Measurements from ENCODE around the gene ZEB1.
"Not testable (repeated sequence)": the region's sequence is repeated elsewhere in the genome, so short reads cannot be mapped to it uniquely, and the experiment has no call there.

The ZEB1 gene

DNA sequence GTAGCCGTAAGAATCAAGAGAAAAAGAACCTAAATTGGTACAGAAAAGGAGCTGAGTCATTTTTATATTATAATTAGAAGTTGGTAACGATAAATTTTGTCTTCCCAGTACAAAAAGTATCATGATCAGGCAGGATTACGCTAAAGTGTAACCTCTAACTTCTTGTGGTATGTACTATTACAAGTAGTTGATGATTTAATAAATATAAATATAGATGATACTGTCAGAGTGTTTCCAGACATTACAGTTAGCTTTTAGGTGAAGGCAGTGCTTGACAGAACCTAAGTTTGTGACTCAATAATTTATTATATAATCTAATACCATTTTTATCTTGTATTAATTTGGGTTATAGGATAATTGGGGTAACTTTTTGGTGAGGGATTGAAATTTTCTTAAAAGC is 53.4 kb downstream of the ZEB1 start:
- DNase-seq, result no peak

DNA sequence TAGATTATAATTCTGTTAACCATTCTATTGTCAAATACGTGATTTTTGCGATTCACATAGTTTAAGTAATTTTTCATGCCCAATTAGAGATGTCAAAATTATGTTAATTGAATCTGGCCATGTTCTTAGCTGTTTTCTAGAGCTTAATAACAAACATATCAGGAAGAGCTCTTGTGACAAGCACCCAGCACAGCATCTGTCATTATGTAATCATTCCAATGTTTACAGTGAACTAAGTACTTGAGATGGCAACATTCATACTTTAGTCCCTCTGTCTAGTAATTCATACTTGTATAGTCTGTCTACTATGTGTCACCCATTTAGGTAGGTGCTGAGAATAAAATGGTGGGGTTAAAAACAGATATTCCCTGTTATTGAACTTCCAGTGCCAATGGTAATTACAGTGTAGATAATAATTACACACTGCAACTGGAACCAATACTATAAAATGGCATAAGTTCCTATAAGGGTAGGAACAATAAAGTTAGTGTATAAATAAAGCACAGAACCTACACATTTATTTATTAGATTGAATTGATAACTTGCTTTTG is 55.2 kb downstream of the ZEB1 start:
- no peak for DNase-seq

- DNase-seq, result no peak
Observed at GRCh38 chr10:31381171-31381570, 62.2 kb downstream of the ZEB1 start.

DNA sequence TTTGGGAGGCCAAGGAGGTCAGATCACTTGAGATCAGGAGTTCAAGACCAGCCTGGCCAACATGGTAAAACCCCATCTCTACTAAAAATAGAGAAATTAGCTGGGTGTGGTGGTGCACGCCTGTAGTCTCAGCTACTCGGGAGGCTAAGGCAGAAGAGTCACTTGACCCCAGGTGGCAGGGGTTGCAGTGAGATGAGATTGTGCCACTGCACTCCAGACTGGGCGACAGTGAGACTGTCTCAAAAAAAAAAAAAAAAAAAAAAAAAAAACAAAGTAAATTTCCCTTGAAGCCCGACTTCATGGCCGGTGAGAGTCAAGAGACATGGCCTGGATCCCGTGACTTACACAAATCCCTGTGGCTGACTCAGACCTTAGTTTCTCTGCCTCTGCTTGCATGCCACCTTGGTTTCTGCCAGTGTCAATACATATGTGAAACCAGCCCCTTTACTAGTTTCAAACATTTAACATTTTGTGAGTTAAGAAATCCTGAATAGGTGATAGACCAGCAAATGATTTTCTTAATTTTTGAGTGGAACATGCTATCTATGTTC is 62.8 kb downstream of the ZEB1 start:
- no peak for DNase-seq

DNA sequence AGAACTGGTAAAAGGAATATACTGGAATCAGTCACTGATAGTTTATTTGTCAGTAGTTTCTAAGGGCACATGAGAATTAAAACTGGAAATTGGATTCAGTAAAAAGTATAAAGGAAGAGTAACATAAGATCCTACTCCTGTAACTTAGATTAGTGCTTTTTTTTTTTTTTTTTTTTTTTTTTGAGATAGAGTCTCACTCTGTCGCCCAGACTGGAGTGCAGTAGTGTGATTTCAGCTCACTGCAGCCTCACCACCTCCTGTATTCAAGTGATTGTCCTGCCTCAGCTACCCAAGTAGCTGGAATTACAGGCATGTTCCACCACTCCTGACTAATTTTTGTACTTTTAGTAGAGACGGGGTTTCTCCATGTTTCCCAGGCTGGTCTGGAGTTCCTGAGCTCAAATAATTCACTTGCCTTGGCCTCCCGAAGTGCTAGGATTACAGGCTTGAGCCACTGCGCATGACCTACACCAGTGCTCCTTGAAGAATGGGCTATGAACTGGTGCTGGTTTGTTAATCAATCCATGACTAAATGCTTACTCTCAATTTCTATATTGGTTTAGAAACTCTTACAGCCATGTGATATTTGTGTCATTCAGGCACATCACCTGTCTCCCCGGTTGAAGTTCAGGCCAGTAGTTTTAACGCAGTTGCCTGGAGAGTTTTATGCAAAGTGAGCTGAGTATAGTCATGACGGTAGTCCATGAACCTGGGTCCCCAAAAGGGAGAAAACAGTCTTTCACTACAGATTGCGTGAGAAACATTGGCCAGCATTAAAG is 65.0 kb downstream of the ZEB1 start:
- DNase-seq, result no peak

DNA sequence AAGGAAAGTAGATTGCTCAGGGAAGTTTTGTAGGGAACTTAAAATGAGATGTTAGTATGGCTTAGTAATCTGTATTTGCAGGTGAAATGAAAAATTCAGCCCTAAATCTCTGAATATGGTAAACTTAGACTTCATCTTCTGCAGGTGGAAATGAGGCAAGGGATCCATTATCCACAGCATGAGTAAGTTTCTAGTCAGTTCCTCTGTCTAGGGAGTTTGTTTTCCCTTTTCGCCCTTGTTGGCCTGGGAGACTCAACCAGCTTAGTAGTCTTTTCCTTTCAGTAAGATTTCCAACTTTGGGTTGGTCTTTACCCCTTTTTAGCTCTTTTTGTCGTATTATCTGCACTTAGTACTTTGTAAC is 65.6 kb downstream of the ZEB1 start:
- DNase-seq, result no peak

- no peak for DNase-seq
Observed at GRCh38 chr10:31390804-31391203, 71.8 kb downstream of the ZEB1 start.

- no peak for DNase-seq
Observed at GRCh38 chr10:31393844-31394243, 74.8 kb downstream of the ZEB1 start.

GRCh38 chr10:31395695-31396094 is 76.7 kb downstream of the ZEB1 start:
- DNase-seq, result no peak

DNA sequence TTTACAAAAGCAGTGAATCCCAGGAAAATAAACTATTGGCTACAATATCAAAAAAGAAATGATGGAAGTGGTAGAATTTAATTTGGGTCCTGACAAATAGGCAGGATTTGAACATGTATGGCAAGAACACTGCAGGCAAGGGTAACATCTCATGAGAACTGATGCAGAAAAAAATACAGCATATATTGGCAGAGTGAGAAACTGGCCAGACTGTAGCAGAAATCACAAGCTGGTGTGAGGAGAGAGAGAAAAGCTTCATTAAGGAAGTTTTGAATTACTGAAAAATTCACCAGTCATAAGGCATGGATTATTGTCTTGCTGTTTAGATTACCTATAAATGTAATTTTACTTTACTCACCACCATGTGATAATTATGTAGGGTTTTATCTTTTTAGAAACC is 77.4 kb downstream of the ZEB1 start:
- no peak for DNase-seq

DNA sequence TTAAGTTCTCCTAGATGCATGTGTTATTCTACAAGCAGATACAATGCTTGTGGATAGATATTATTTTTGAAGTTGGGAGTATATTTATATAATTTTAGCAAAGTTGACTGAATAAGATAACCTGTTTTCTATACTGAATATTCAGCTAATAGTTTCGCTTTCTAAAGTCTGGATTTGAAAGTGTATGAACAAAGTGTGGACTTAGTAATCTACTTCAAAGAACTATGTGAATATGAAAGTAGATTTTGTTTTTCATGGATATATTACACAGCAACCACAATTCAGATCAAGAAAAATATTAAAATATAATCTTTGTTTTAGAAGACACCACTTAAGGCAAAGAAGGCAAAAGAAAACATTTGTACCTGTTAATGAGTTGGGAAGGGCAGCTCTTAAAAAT is 78.8 kb downstream of the ZEB1 start:
- no peak for DNase-seq

DNA sequence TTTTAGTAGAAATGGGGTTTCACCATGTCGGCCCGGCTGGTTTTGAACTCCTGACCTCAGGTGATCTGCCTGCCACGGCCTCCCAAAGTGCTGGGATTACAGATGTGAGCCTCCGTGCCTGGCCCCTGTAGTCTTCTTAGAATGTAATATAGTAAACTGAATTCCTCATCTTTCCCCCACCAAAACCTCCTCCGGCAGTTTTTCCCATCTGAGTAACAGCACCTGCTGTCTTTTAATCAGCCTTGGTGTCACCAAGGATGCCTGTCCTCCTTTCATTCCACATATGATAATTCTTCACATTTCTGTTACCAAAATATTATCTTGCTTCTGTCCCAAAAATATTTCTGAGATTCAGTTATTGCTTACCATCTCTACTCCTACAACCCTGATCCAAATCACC is 80.2 kb downstream of the ZEB1 start:
- DNase-seq, result no peak

GRCh38 chr10:31399631-31400030 is 80.6 kb downstream of the ZEB1 start:
- DNase-seq, result no peak

GRCh38 chr10:31401287-31401686 is 82.3 kb downstream of the ZEB1 start:
- DNase-seq, result no peak

GRCh38 chr10:31404640-31405039 is 85.6 kb downstream of the ZEB1 start:
- no peak for DNase-seq

DNA sequence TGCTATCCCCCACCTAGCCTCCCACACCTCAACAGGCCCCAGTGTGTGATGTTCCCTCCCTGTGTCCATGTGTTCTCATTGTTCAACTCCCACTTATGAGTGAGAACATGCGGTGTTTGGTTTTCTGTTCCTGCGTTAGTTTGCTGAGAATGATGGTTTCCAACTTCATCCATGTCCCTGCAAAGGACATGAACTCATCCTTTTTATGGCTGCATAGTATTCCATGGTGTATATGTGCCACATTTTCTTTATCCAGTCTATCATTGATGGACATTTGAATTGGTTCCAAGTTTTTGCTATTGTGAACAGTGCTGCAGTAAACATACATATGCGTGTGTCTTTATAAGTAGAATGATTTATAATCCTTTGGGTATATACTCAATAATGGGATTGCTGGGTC is 86.8 kb downstream of the ZEB1 start:
- DNase-seq, result not testable (repeated sequence)

DNA sequence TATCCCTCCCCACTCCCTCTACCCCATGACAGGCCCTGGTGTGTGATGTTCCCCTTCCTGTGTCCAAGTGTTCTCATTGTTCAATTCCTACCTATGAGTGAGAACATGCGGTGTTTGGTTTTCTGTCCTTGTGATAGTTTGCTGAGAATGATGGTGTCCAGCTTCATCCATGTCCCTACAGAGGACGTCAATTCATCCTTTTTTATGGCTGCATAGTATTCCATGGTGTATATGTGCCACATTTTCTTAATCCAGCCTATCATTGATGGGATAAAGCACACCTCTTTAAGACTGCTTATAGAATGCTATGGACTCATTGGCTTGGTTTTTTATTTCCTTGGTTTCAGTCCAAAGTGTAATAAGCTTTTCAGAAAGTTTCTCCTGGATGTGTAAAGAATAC is 93.4 kb downstream of the ZEB1 start:
- DNase-seq, result not testable (repeated sequence)

DNA sequence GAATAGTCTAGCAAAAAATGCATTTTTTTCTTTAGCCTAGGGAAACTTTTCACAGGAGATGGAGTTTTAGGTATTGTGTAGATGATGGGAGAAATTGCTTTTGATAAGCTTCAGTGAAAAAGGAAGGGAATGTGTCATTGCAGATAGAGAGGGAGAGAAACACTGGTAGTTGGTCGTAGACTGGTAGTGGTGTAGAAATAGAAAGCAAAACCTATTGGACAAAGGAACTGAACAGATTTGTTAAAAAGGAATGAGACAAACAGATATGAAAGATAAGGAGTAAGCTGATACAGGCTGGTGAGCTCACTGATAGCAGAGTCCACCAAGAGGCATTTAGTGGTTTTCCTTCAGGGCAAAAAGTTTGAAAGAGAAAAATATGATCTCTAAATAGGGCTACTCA is 94.3 kb downstream of the ZEB1 start:
- DNase-seq, result no peak

GRCh38 chr10:31418481-31418880 is 99.5 kb downstream of the ZEB1 start:
- no peak for DNase-seq

- DNase-seq, result no peak
Observed at GRCh38 chr10:31419394-31420063, 100.5 kb downstream of the ZEB1 start.

DNA sequence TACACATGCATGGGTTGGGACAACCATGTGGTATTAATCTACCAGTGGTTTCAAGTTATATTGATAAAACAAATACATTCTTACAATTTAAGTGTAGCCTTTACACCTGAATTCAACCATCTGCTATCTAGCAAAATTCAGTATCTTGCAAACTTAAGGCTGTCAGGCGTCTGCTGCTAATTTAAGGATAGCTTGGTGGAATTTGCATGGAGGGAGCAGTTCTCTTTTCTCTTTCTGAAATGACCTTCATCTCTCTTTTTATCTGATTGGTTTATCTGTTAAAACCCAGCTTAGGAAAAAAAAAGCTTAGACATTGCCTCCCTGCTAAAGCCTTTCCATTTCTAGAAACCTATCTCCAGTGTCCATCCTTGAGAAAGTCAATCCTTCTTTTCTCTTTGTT is 102.3 kb downstream of the ZEB1 start:
- DNase-seq, result no peak

GRCh38 chr10:31422634-31423033 is 103.6 kb downstream of the ZEB1 start:
- DNase-seq, result no peak

DNA sequence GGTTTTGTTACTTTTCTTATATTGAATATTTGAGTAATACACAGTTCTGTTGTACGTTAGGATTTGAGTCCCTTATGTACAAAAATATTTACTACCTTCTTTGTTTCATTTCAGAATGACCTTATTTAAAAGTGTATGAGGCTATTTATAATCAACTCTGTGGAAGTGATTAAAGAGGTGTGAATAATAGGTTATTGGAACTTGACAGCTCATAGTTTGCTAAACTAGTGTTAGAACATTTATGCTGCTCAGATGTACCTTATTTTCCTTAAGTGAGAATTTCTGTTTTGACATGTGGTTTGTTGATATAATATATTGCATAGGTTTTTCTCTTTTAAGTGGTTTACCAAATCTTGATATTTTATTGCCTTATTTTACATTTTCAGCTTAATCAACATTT is 105.5 kb downstream of the ZEB1 start:
- no peak for DNase-seq

GRCh38 chr10:31426401-31426800 is 107.4 kb downstream of the ZEB1 start:
- no peak for DNase-seq

Measured in stimulated activated CD4-positive, alpha-beta T cell treated with anti-CD3 and anti-CD28 coated beads, Interleukin-4, amount 100 ng/mL, for 1 hour (primary cell).